GM18517 (cell line): ENCODE data around the gene IGF2.

Experiments used
- ATAC-seq: cut with Tn5 transposase; IDR thresholded peaks from one replicate; pipeline ENCODE4 v1.9.1; 2021; ENCODE audit warnings: mild to moderate bottlenecking, moderate library complexity; ENCODE audit not compliant: unreplicated experiment

The IGF2 gene

GRCh38 chr11:2137202-2138067, 1.8 kb downstream of the IGF2 start:
- ATAC-seq, result no peak

- no peak for ATAC-seq
Measured at GRCh38 chr11:2136952-2137201, 2.3 kb downstream of the IGF2 start.

GRCh38 chr11:2136209-2136951, 2.8 kb downstream of the IGF2 start:
- ATAC-seq, result no peak

GRCh38 chr11:2135648-2136201, 3.5 kb downstream of the IGF2 start:
- no peak for ATAC-seq

GRCh38 chr11:2135018-2135569, 4.1 kb downstream of the IGF2 start:
- ATAC-seq, result no peak

- ATAC-seq, result no peak
Measured at GRCh38 chr11:2134022-2135010, 4.9 kb downstream of the IGF2 start.

GRCh38 chr11:2133241-2134021, 5.8 kb downstream of the IGF2 start:
- ATAC-seq, result no peak

- no peak for ATAC-seq
Measured at GRCh38 chr11:2132874-2133240, 6.3 kb downstream of the IGF2 start.

- ATAC-seq, result no peak
Measured at GRCh38 chr11:2132246-2132645, 6.9 kb downstream of the IGF2 start.

GRCh38 chr11:2131371-2132236, 7.6 kb downstream of the IGF2 start:
- ATAC-seq, result no peak

GRCh38 chr11:2130881-2131352, 8.3 kb downstream of the IGF2 start:
- ATAC-seq, result no peak

- no peak for ATAC-seq
Measured at GRCh38 chr11:2129699-2130366, 9.4 kb downstream of the IGF2 start.

- ATAC-seq, result no peak
Measured at GRCh38 chr11:2129308-2129698, 9.9 kb downstream of the IGF2 start.

- no peak for ATAC-seq
Measured at GRCh38 chr11:2128511-2129307, 10.5 kb downstream of the IGF2 start.

GRCh38 chr11:2128130-2128510, 11.1 kb downstream of the IGF2 start:
- ATAC-seq, result no peak

GRCh38 chr11:2127482-2128129, 11.6 kb downstream of the IGF2 start:
- ATAC-seq, result no peak

- no peak for ATAC-seq
Measured at GRCh38 chr11:2126520-2127085, 12.6 kb downstream of the IGF2 start.
